ENCODE measurements around the gene THPO. TPM values are rescaled to one million over a fixed set of nuclear protein-coding genes. Genes with fewer than 3 reads are reported as not detected.

THPO gene
- total and polyA plus RNA-seq, 9 of the 15 experiments (the other 6 are each of a cell fraction or from before 2014, with no cell fraction given), result 0.11 to 1.1 (median 0.35) TPM; not detected in 1

GRCh38 chr3:184349563-184350470 lies 28.2 kb downstream of the THPO start (continued):
- no peak for TF ChIP-seq ZNF217 (CRISPR knock-in tag; IDR thresholded peaks at IDR 0.05)
- TF ChIP-seq BRCA1 (IDR thresholded peaks at IDR 0.05), result no peak
- TF ChIP-seq BRCA1 (CRISPR knock-in tag; IDR thresholded peaks at IDR 0.05), result no peak
- TF ChIP-seq HOXB6 (CRISPR knock-in tag; IDR thresholded peaks at IDR 0.05; ENCODE audit: borderline replicate concordance), result no peak
- TF ChIP-seq RBM25 (IDR thresholded peaks at IDR 0.05; ENCODE audit: low read depth, low read length, severe bottlenecking), result peak; percentile 91
- TF ChIP-seq SETDB1 (IDR thresholded peaks at IDR 0.05; ENCODE audit: low read length), result no peak
- TF ChIP-seq, protein P1, sequence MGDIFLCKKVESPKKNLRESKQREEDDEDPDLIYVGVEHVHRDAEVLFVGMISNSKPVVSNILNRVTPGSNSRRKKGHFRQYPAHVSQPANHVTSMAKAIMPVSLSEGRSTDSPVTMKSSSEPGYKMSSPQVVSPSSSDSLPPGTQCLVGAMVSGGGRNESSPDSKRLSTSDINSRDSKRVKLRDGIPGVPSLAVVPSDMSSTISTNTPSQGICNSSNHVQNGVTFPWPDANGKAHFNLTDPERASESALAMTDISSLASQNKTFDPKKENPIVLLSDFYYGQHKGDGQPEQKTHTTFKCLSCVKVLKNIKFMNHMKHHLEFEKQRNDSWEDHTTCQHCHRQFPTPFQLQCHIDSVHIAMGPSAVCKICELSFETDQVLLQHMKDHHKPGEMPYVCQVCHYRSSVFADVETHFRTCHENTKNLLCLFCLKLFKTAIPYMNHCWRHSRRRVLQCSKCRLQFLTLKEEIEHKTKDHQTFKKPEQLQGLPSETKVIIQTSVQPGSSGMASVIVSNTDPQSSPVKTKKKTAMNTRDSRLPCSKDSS (IDR thresholded peaks at IDR 0.05; ENCODE audit: low read depth, partially characterized antibody), result no peak
- TF ChIP-seq FOXJ3 (CRISPR knock-in tag; IDR thresholded peaks at IDR 0.05), result no peak
- no peak for TF ChIP-seq RAD51 (IDR thresholded peaks at IDR 0.05; ENCODE audit: borderline replicate concordance, low read depth)
- TF ChIP-seq HDAC2 (IDR thresholded peaks at IDR 0.05), result peak; percentile 39; the same call in 1 of the 2 replicates
- TF ChIP-seq ZNF79 (CRISPR knock-in tag; IDR thresholded peaks at IDR 0.05; ENCODE audit: low read depth), result no peak
- TF ChIP-seq, protein P2, sequence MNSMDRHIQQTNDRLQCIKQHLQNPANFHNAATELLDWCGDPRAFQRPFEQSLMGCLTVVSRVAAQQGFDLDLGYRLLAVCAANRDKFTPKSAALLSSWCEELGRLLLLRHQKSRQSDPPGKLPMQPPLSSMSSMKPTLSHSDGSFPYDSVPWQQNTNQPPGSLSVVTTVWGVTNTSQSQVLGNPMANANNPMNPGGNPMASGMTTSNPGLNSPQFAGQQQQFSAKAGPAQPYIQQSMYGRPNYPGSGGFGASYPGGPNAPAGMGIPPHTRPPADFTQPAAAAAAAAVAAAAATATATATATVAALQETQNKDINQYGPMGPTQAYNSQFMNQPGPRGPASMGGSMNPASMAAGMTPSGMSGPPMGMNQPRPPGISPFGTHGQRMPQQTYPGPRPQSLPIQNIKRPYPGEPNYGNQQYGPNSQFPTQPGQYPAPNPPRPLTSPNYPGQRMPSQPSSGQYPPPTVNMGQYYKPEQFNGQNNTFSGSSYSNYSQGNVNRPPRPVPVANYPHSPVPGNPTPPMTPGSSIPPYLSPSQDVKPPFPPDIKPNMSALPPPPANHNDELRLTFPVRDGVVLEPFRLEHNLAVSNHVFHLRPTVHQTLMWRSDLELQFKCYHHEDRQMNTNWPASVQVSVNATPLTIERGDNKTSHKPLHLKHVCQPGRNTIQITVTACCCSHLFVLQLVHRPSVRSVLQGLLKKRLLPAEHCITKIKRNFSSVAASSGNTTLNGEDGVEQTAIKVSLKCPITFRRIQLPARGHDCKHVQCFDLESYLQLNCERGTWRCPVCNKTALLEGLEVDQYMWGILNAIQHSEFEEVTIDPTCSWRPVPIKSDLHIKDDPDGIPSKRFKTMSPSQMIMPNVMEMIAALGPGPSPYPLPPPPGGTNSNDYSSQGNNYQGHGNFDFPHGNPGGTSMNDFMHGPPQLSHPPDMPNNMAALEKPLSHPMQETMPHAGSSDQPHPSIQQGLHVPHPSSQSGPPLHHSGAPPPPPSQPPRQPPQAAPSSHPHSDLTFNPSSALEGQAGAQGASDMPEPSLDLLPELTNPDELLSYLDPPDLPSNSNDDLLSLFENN (IDR thresholded peaks at IDR 0.05; ENCODE audit: low read depth in 2 of 2, low read length in 2 of 2), result no peak
- no peak for TF ChIP-seq NFRKB (IDR thresholded peaks at IDR 0.05; ENCODE audit: low read depth)
- no peak for TF ChIP-seq SFPQ (IDR thresholded peaks at IDR 0.05; ENCODE audit: low read depth, low read length)
- TF ChIP-seq MXI1 (IDR thresholded peaks at IDR 0.05; ENCODE audit: low read depth, low read length), result no peak
- TF ChIP-seq PRDM10 (IDR thresholded peaks at IDR 0.05; ENCODE audit: partially characterized antibody), result peak; percentile 41

All from K562 (cell line).